Stimulated activated CD8-positive, alpha-beta memory T cell treated with anti-CD3 and anti-CD28 coated beads, Interleukin-12 subunit alpha, Interleukin-12 subunit beta, amount 100 ng/mL, for 1 hour (primary cell): ENCODE measurements around the gene VIPR2.

Experiments used
- DNase-seq: peaks from one replicate; pipeline ENCODE4 v3.0.0-alpha.2; 2020; ENCODE audit warnings: low read depth

Gene VIPR2

GRCh38 chr7:159040912-159041711 lies 103.6 kb downstream of the VIPR2 start:
- DNase-seq = no peak

DNA sequence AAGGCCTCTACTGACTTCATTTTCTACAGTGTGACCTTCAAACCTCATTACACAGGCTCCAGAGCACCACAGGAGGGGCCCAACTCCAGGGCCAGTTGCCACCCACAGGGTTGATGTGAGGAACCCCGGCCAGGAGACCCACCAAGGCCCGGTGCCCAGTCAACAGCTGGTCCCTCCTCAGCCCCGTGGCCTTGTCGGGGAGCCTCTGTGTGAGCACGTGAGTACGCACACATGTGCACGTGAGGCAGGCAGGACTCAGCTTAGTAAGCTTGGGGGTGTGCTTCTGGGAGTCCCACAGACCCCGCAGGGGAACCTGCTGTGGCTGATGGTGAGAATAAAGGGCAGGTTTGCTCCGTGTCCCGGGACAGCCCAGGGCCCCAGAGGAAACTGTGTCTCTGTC lies 104.5 kb downstream of the VIPR2 start:
- DNase-seq = no peak

- no peak for DNase-seq
These were observed 105.0 kb downstream of the VIPR2 start for GRCh38 chr7:159039716-159040115.

- DNase-seq = no peak
These were observed 106.6 kb downstream of the VIPR2 start for GRCh38 chr7:159038066-159038465.

- DNase-seq = no peak
These were observed 107.6 kb downstream of the VIPR2 start for GRCh38 chr7:159036916-159037605.

DNA sequence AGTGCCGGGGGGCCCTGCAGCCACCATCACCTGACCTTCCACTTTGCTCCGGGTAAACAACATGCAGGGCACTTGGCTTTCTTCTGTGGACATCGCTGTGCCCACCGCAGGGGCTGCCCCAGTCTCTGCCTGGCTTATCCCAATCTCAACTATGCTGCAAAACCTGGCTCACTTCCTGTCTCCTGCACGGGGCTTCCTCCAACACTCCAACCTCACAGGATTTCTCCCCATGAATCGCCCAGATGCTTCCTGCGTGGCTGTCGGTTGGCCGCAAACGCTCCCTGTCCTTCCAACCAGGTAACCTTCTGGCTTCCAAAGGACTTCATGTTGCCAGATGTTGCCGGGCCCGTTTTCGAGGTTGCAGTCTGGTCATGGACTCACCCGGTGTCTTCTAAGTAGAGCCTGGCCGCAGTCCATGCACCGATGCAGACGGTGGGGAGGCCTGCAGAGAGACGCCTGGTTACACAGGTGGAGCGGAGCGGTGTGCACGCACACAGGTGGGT lies 109.0 kb downstream of the VIPR2 start:
- no peak for DNase-seq

DNA sequence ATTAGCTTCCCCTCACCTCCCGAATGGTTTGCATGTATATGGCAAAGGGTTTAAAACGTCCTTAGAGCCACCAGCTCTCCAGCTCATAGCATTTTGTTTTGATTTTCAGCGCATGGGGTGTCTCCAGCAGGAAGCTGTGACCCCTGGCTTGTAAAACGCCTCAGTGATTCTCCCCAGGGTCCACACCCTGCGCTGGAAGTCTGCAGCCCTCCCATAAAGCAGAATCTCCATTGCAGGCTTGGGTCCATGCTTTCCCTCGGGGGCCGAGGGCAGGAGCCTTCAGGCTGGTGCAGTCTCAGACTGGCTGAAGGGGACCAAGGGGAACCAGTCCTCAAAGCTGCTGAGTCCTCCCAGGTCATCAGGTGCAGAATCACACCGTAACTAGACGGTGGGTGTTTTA lies 109.7 kb downstream of the VIPR2 start:
- DNase-seq = no peak

DNA sequence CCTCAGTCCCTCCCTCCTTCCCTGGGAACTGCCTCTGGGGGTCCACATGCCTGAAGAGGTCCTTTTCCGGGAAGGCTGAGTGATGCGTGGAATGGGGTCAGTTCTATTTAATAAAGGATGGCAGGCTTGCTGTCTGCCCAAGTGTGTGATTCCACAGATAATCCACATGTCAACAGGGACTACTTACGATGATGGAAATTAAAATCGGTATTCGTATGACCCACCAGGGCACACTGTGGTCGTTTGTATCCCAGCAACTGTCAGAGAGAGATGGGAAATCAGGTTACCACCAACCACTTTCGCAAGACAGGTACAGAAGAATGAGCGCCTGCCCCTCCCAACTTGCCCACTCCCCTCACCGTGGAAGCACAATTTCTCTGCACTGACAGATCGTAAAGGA lies 110.3 kb downstream of the VIPR2 start:
- DNase-seq = no peak

- no peak for DNase-seq
These were observed 110.7 kb downstream of the VIPR2 start for GRCh38 chr7:159033956-159034355.

- DNase-seq = no peak
These were observed 111.2 kb downstream of the VIPR2 start for GRCh38 chr7:159033473-159033825.

DNA sequence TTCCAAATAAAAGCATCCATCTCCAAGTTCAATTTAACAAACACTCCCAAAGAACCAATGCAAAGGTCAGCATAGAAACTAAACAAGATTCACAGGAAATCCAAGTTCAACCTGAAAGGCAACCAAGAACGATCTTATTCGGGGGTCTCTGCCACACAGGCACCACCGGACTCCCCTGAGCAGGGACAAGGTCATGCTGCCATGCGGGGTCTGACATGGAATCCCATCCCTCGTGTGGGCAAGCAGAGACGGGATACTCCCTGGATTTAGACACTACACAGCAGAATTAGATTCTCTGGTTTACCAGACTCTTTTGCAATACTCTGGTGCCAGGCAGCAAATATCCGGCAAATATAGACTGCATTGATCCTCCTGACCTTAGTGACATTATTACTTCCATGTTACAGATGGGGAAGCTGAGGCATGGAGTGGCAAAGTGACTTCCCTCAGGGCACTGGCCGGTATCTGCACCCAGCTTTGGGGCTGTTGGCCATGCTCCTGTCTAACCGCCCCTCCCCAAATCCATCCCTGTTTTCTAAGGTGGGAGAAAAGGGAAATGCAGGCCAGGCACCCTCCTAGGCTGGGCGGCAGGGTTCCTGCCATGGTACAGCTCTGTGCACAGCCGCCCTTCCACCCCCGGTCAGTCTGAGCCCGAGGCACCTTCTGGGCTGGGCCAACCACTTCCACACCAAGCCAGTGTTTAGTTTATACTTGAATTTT lies 111.8 kb downstream of the VIPR2 start:
- no peak for DNase-seq

DNA sequence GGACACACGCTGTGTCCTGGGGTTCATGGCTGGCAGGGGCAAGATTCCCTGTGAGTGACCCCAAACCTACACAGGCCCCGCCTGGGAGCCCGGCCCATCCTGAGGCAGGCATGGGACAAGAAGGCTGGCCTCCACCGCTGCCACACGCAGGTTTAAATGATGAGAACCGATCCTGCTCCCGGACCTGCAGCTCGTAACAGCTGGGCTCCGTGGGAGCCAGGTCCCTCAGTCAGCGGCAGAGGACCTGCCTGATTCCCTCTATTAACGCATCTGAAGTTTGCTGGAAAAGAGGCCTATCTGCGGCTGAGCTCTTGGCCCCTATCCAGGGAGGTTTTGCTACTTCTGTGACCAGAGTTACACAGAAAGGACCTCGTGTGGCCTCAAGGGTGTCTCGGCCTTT lies 112.3 kb downstream of the VIPR2 start:
- DNase-seq = no peak

GRCh38 chr7:159031750-159032149 lies 112.9 kb downstream of the VIPR2 start:
- no peak for DNase-seq

DNA sequence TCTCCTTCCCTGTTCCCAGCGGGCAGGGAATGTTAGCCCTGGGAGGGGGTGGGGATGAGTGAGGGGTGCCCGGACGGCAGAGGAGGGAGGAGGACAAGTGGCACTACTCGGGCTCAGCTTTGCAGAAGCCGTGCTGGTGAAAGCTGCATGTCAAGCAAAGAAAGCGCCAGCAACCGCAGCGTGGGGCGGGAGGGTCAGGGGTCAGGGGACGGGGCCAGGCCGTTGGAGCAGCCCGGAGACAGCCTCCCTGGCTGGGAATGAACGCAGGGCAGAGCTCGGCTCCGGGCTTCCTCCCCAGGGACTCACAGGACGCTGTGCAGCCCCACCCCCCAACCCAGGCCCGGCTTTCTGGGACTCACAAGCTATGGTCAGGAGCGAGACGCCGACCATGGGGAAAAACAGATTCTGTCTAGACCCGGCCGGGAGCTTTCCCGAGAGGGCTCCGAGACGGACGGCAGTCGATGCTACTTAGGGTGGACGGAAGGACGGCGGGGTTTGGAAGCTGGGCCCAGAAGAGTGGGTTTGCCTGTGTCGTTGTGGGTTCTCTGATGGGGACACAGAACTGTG lies 113.4 kb downstream of the VIPR2 start:
- DNase-seq = no peak

DNA sequence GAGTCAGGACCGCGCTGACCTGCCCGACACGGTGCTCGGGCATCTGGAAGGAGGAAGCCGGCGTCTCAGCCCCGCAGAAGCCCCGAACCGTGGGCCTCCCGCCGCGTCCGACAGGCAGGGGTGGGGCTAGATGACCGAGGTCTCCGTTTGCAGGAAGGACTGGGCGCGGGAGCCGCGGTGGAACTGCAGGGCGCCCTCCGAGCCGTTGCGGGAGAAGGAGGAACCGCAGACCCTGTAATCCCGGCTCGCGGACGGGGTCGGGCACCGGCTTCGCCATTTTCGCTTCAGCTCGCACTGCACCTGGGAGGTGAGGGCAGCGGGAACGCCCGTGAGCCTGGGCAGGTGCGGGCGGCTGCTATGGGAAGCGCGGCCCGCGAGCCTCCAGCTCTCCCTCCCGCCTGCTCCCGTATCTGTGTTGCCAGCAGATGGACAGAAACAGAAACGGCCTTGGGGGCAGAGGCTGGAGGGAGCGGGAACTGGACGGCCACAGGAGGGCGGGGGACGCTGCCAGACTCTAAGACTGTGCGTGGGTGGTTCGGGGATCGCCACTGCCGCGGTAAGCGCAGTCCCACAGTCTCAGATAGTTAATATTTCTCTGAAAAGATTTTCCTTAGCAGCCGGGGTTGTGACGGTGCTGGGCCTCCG lies 114.1 kb downstream of the VIPR2 start:
- DNase-seq = no peak

DNA sequence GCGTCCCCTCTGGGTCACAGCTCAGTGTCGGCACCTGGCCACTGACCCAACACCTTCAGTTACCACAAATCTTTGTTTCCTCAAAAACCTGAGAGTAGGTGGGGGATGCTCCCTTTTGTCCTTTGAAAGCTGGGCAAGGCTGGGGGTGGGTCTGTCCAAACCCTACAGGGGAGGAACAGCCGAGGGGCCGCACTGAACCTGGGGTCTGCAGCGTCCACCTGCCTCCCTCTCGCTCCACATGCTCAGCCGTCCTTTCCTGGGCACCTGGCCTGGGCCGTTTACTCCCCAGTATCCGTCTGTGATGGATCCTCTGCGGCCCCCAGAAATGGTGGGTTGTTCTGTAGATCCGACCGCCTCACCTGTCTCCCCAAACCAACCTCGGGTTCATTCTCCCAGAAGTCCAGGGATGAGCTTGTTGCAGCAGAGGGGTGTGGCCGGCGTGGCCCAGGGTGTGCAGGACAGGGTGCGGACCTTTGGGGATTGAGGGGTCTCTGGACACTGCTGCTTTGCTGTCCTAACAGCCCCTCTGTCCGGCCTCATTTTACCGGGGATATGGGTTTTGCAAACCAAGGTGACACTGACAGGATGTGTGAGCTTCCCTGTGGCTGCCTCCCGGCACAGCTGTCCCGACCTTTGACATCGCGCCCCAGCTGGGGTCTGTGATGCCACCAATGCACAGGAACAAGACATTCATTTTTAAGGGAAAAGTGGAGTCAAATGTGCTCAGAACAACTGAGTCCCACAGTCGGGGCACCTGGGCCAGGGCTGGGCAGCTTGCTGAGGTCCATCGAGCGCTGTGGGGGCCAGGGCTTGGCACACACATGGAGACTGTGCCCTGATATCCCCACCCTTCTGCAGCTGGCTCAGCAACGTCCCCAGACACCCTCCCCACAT lies 115.9 kb downstream of the VIPR2 start:
- no peak for DNase-seq

DNA sequence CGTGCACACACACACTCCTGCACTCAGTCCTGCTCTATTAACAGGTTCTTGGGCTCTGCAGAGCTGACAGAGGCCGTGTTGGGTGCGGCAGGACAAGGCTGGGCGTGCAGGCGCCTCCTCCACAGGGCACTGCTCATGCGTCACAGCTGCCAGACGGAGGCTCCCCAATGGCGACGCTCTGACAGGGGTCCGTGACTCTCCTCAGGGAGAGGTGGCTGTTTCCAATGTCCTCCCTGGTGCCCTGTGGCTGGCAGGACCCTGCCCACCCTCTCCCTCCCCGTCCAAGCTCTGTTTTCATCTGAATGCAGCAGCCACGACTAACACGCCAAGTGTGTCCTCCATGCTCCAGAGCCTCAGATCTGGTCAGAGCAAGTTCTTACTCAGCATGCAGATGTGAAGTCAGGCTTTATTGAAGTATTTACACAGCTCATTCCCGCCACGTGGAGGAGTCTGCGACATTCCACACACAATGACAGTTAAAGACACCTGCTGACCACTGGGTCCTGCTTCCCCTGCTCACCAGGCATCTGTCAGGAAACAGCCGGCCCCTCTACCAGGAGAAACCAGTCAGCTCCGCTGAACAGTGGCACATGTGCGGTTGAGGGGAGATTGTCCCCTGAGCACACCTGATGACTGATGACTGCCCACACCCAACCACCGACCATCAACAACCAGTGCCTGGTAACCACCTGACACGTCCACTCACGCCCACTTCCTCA lies 116.7 kb downstream of the VIPR2 start:
- DNase-seq = no peak

- DNase-seq = no peak
These were observed 117.4 kb downstream of the VIPR2 start for GRCh38 chr7:159027056-159027788.

- no peak for DNase-seq
These were observed 118.2 kb downstream of the VIPR2 start for GRCh38 chr7:159026271-159027055.
